Fibroblast of skin of left biceps (primary cell): ENCODE measurements around the gene SYNCRIP.
A peak's percentile ranks its signal among the peaks of the same experiment; 100 is the strongest.
"Not testable (repeated sequence)": the region's sequence is repeated elsewhere in the genome, so short reads cannot be mapped to it uniquely, and the experiment has no call there.

Experiments used
- DNase-seq, 2 experiments: peaks; one replicate each; pipeline ENCODE4 v3.0.0-alpha.2; 2013; ENCODE audit warnings: low read depth in 2 of 2

SYNCRIP gene

GRCh38 chr6:85642774-85643536, at the start of gene SYNCRIP:
TSS of gene SYNCRIP (minus strand) at chr6:85642886. CDS start at chr6:85641439, 1,447 bp downstream.
- peak; percentile 98 to 99 for DNase-seq

GRCh38 chr6:85691478-85691877, 48.8 kb upstream of the SYNCRIP start:
- no peak for DNase-seq

GRCh38 chr6:85690071-85690470, 47.4 kb upstream of the SYNCRIP start:
- DNase-seq = no peak

GRCh38 chr6:85685713-85686112, 43.0 kb upstream of the SYNCRIP start:
- no peak for DNase-seq

- no peak for DNase-seq
Measured at GRCh38 chr6:85684809-85685171, 42.1 kb upstream of the SYNCRIP start.

GRCh38 chr6:85684133-85684808, 41.6 kb upstream of the SYNCRIP start:
- DNase-seq = no peak

- not testable (repeated sequence) for DNase-seq
Measured at GRCh38 chr6:85681899-85682298, 39.2 kb upstream of the SYNCRIP start.

GRCh38 chr6:85680388-85680787, 37.7 kb upstream of the SYNCRIP start:
- DNase-seq = no peak

GRCh38 chr6:85679445-85680123, 36.9 kb upstream of the SYNCRIP start:
- no peak for DNase-seq

- peak; percentile 98 for DNase-seq
Measured at GRCh38 chr6:85678602-85679444, 36.1 kb upstream of the SYNCRIP start.

- DNase-seq = no peak
Measured at GRCh38 chr6:85678026-85678601, 35.4 kb upstream of the SYNCRIP start.

GRCh38 chr6:85677234-85677956, 34.7 kb upstream of the SYNCRIP start:
- no peak for DNase-seq

- DNase-seq = no peak
Measured at GRCh38 chr6:85676086-85676729, 33.5 kb upstream of the SYNCRIP start.

- DNase-seq = no peak
Measured at GRCh38 chr6:85675030-85675819, 32.5 kb upstream of the SYNCRIP start.

- no peak for DNase-seq
Measured at GRCh38 chr6:85674604-85675003, 31.9 kb upstream of the SYNCRIP start.

- no peak for DNase-seq
Measured at GRCh38 chr6:85673198-85674139, 30.8 kb upstream of the SYNCRIP start.

GRCh38 chr6:85672623-85673022, 29.9 kb upstream of the SYNCRIP start:
- no peak for DNase-seq

- no peak for DNase-seq
Measured at GRCh38 chr6:85672050-85672449, 29.4 kb upstream of the SYNCRIP start.
